Keratinocyte (primary cell): ENCODE data around the gene TULP1. TPM values are rescaled to one million over a fixed set of nuclear protein-coding genes. Genes with fewer than 3 reads are reported as not detected.

ENCODE experiments used
- DNase-seq: peaks from one replicate; pipeline ENCODE4 v3.0.0-alpha.2; 2011; ENCODE audit warnings: low read depth, missing footprints, low spot score
- FAIRE-seq: peaks from 2 replicates; lab custom pipeline; 2011; peaks lifted over from hg19 to GRCh38; lab: Jason Lieb, UNC
- H2AFZ ChIP-seq: 2 replicates; pipeline ENCODE4 v1.6.0; 2012; ENCODE audit warnings: low read length, control low read depth, inconsistent platforms; ENCODE audit not compliant: control insufficient read depth
- H3K27ac ChIP-seq: 2 replicates; pipeline ENCODE4 v1.5.1; 2011; ENCODE audit warnings: low read length; ENCODE audit not compliant: control insufficient read depth, insufficient read depth
- H3K27me3 ChIP-seq: 3 replicates; pipeline ENCODE4 v1.6.0; 2011; ENCODE audit warnings: low read length; ENCODE audit not compliant: control insufficient read depth, insufficient read depth; ENCODE audit errors: extremely low read depth
- H3K36me3 ChIP-seq, 2 experiments: 2 replicates in 1 of 2; 3 replicates in 1 of 2; pipeline ENCODE4 v1.5.1; 2011; ENCODE audit warnings: low read length in 2 of 2, mild to moderate bottlenecking in 1 of 2; ENCODE audit not compliant: control insufficient read depth in 2 of 2, insufficient read depth in 2 of 2; ENCODE audit errors: extremely low read depth in 1 of 2
- H3K4me1 ChIP-seq: 3 replicates; pipeline ENCODE4 v1.5.1; 2011; ENCODE audit warnings: low read length; ENCODE audit not compliant: control insufficient read depth, insufficient read depth; ENCODE audit errors: extremely low read depth
- H3K4me2 ChIP-seq: 3 replicates; pipeline ENCODE4 v1.6.0; 2011; ENCODE audit warnings: low read depth, low read length; ENCODE audit not compliant: control insufficient read depth, insufficient read depth; ENCODE audit errors: extremely low read depth
- H3K4me3 ChIP-seq, 3 experiments: fragments of 200-600 bp in 1 of 3; sonication (generic) in 1 of 3; 2 replicates in 2 of 3; 3 replicates in 1 of 3; pipeline ENCODE4 v1.5.1; 2011 to 2016; ENCODE audit warnings: low read length in 3 of 3, mild to moderate bottlenecking in 3 of 3, control low read depth in 2 of 3, inconsistent platforms in 1 of 3, low read depth in 1 of 3, mixed read lengths in 1 of 3, mixed run types in 1 of 3, moderate library complexity in 1 of 3; ENCODE audit not compliant: control insufficient read depth in 2 of 3, insufficient read depth in 2 of 3; ENCODE audit errors: extremely low read depth in 1 of 3
- H3K79me2 ChIP-seq: 2 replicates; pipeline ENCODE4 v1.6.0; 2012; ENCODE audit warnings: low read length; ENCODE audit not compliant: control insufficient read depth, insufficient read depth
- H3K9ac ChIP-seq: 3 replicates; pipeline ENCODE4 v1.6.0; 2011; ENCODE audit warnings: low read length; ENCODE audit not compliant: control insufficient read depth, insufficient read depth; ENCODE audit errors: extremely low read depth
- H3K9me1 ChIP-seq: 3 replicates; pipeline ENCODE4 v1.6.0; 2011; ENCODE audit warnings: low read length; ENCODE audit not compliant: control insufficient read depth, insufficient read depth; ENCODE audit errors: extremely low read depth
- H3K9me3 ChIP-seq: 2 replicates; pipeline ENCODE4 v1.5.1; 2012; ENCODE audit warnings: low read depth, low read length; ENCODE audit not compliant: control insufficient read depth
- H4K20me1 ChIP-seq: 3 replicates; pipeline ENCODE4 v1.6.0; 2011; ENCODE audit warnings: low read length; ENCODE audit not compliant: control insufficient read depth, insufficient read depth; ENCODE audit errors: extremely low read depth
- CTCF ChIP-seq, 3 experiments: IDR thresholded peaks in 1 of 3; conservative IDR thresholded peaks in 1 of 3; optimal IDR thresholded peaks in 1 of 3; 2 replicates in 2 of 3; 3 replicates in 1 of 3; pipeline versions ENCODE3 to v1.5.1; 2011; ENCODE audit warnings: low read length in 3 of 3, mild to moderate bottlenecking in 3 of 3, moderate library complexity in 2 of 3, control low read depth in 1 of 3, inconsistent platforms in 1 of 3; ENCODE audit not compliant: insufficient read depth in 2 of 3; ENCODE audit errors: extremely low read depth in 1 of 3
- EZH2 ChIP-seq: IDR thresholded peaks from one replicate; pipeline ENCODE4 v1.6.1; 2012; ENCODE audit warnings: inconsistent platforms, mild to moderate bottlenecking, low read length, moderate library complexity
- dilution Hi-C: fragments of 300-500 bp; cut with MboI; formaldehyde crosslinking; loops from one replicate; pipeline ENCODE4 v1.7.0; 2020; ENCODE audit warnings: low sequenced_read_pairs; ENCODE audit not compliant: extremely low pct_ligation_motif_present
- polyA plus RNA-seq, 5 experiments: library from polyadenylated mRNA; depleted of rRNA in 3 of 5; stranded (reverse) in 3 of 5; stranded (forward) in 1 of 5; unstranded in 1 of 5; fragments of >200 nt; gene quantifications; 1 replicate in 1 of 5; 2 replicates in 3 of 5; 3 replicates in 1 of 5; pipeline versions ENCODE4 v1.2.1 to v1.2.3, GENCODE V29; 2011 to 2012; ENCODE audit warnings: missing spikeins in 2 of 5, low read depth in 1 of 5, low replicate concordance in 1 of 5

Gene TULP1
- polyA plus RNA-seq, 1 donor (not counting 4 experiments of a cell fraction or from before 2014, with no cell fraction given) = not detected

GRCh38 chr6:35473850-35474130 lies 38.9 kb downstream of the TULP1 start:
- H3K9ac ChIP-seq = no peak overlapping the region
- no peak overlapping the region for H3K4me2 ChIP-seq
- H3K27me3 ChIP-seq = no peaks in the 10 kb centered on the region
- no peaks in the 10 kb centered on the region for H3K9me3 ChIP-seq
- H3K9me1 ChIP-seq = peaks cover 3% of the 10 kb centered on the region
- dilution Hi-C loops = no loop called here
- peaks cover 18 to 53% of the 10 kb centered on the region in 2 experiments for H3K36me3 ChIP-seq
- H3K79me2 ChIP-seq = peaks cover 22% of the 10 kb centered on the region
- no peak overlapping the region for H3K27ac ChIP-seq
- no peak for TF ChIP-seq CTCF (optimal IDR thresholded peaks at IDR 0.05 in 1 of 3, IDR thresholded peaks at IDR 0.05 in 1 of 3, conservative IDR thresholded peaks at IDR 0.05 in 1 of 3; ENCODE audit: extremely low read depth in 1 of 3, insufficient read depth in 2 of 3, low read length in 3 of 3)
- TF ChIP-seq EZH2 = no peak
- no peak overlapping the region for H3K4me3 ChIP-seq
- FAIRE-seq (no peak), DNase-seq (no peak)
- H4K20me1 ChIP-seq = peaks cover 40% of the 10 kb centered on the region
- H3K4me1 ChIP-seq = peaks cover 8% of the 10 kb centered on the region
- H2AFZ ChIP-seq = no peak overlapping the region

- Histone ChIP-seq H2AFZ (no peak overlapping the region), H3K9me3 (no peaks in the 10 kb centered on the region), H3K4me2 (no peak overlapping the region), H3K79me2 (peaks cover 28% of the 10 kb centered on the region), H3K27me3 (no peaks in the 10 kb centered on the region), H3K36me3 (peaks cover 16 to 56% of the 10 kb centered on the region in 2 experiments), H3K4me3 (no peak overlapping the region), H3K9me1 (peaks cover 3% of the 10 kb centered on the region), H3K4me1 (peaks cover 8% of the 10 kb centered on the region), H3K27ac (no peak overlapping the region), H3K9ac (no peak overlapping the region), H4K20me1 (peaks cover 41% of the 10 kb centered on the region)
- dilution Hi-C loops = no loop called here
- TF ChIP-seq EZH2 = no peak
- no peak for TF ChIP-seq CTCF (optimal IDR thresholded peaks at IDR 0.05 in 1 of 3, IDR thresholded peaks at IDR 0.05 in 1 of 3, conservative IDR thresholded peaks at IDR 0.05 in 1 of 3; ENCODE audit: extremely low read depth in 1 of 3, insufficient read depth in 2 of 3, low read length in 3 of 3)
- DNase-seq (no peak), FAIRE-seq (no peak)
Observed at GRCh38 chr6:35473075-35473849, 39.4 kb downstream of the TULP1 start.
